T1000 (cell line): ENCODE data around the gene KLF17.

ENCODE experiments used
- DNase-seq: peaks from one replicate; lab custom pipeline; 2025; ENCODE audit warnings: mixed read lengths; lab: John Stamatoyannopoulos, UW

Gene KLF17, protein sequence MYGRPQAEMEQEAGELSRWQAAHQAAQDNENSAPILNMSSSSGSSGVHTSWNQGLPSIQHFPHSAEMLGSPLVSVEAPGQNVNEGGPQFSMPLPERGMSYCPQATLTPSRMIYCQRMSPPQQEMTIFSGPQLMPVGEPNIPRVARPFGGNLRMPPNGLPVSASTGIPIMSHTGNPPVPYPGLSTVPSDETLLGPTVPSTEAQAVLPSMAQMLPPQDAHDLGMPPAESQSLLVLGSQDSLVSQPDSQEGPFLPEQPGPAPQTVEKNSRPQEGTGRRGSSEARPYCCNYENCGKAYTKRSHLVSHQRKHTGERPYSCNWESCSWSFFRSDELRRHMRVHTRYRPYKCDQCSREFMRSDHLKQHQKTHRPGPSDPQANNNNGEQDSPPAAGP

GRCh38 chr1:44118682-44119081 lies at the start of gene KLF17:
KLF17 (plus strand) TSS chr1:44118821; CDS start chr1:44118908, 87 bp downstream.
- no peak for DNase-seq

DNA sequence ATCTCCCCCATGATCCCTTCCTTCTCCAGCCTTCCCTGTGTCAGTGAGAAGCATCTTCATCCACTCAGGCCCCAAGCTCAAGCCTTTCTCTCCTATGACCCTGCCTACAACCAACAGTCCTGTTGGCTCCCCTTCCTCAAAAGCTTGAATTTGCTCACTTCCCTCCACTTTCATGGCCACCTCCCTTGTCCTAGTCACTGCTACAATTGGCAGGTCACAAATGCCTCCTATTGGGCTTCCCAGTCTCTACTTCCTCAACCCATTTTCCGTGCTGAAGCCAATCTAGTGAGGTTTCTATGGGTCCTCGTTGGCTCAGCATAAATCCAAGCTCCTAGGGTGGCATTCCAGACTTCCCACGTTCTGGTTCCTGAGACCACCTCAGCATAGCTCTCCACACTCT lies 47.2 kb upstream of the KLF17 start:
- no peak for DNase-seq

DNA sequence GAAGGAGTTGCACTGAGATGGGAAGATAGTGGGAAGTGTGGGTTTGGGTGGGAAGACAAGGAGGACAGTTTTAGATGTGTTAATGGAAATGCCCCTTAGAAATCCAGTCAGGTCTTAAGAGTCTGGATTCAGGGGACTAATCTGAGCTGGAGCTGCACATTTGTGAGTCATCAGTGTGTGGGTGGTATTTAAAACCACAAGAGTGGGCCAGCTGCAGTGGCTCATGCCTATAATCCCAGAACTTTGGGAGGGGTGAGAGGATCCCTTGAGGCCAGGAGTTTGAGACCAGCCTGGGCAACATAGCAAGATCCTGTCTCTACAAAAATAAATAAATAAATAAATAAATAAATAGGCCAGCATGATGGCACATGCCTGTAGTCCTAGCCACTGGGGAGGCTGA lies 46.4 kb upstream of the KLF17 start:
- peak; percentile 4 for DNase-seq

GRCh38 chr1:44072821-44073220 lies 45.8 kb upstream of the KLF17 start:
- no peak for DNase-seq

DNA sequence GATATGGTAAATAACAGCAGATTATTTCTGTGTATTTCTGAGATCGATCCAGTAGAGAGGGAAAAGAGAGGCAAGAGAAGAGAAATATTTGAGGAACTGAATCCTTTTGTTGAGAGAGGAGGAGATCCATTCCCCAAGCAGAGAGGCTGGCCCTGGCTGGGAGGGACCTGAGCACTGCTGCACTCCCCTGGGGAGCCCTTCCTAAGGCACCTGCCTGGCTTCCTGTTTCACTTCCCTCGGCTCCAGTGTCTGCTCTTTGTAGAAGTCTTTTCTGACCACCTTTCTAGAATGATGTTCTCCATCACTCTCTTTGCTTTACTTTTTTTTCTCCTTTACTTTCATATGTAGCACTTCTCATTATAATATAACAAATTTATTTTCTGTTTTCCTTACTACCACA lies 45.1 kb upstream of the KLF17 start:
- no peak for DNase-seq

GRCh38 chr1:44074415-44074814 lies 44.2 kb upstream of the KLF17 start:
- DNase-seq: no peak

DNA sequence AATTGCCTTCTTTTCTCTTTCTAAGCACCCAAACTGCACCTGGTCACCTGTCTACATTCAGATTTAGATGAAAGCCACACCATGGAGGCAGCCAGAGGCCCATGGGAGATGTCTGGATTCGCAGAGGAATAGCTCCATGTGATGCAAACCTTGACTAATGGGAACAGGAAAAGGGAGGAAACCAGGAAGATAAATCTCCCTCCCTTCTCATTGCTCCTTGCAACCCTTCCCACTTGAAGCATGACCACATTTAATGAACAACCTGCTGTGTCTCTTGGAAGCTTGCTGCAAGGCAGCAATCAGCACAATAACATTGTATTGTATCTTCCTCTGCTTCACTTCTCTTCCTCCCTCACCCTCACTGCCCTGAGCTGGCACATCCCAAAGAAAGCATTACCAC lies 42.6 kb upstream of the KLF17 start:
- DNase-seq: no peak

DNA sequence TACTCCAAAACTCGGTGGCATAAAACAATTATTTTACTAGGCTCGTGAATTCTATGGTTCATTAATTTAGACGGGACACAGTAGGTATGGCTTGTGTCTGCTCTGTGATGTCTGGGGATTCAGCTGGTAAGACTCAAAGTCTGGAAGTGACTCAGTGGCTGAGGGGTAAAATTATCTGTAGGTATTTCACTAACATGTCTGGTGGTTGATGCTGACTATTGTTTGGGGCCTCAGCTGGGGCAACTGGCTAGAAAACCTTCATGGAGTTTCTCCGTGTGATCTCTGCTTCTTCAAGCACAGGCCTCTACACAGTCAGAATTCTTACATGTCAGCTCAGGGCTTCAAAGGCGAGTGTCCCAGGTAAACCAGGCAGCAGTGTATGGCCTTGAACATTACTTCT lies 41.2 kb upstream of the KLF17 start:
- no peak for DNase-seq

DNA sequence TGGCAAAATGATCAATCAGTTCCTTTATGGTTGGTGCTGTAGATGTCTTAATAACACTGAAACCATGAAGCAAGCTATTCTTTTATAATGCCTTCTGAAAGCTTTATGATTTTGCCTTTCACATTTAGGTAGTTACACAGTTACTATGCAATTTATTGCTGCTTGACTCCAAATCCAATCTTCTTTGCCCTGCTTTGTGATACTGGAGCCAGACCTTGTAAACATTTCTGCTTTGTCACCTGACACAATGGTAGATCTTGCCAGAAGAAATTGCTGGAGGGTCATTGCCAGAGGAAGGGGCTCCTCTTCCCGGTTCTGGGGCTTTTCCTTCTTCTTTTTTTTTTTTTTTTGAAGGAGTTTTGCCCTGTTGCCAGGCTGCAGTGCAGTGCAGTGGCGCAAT lies 40.5 kb upstream of the KLF17 start:
- no peak for DNase-seq

DNA sequence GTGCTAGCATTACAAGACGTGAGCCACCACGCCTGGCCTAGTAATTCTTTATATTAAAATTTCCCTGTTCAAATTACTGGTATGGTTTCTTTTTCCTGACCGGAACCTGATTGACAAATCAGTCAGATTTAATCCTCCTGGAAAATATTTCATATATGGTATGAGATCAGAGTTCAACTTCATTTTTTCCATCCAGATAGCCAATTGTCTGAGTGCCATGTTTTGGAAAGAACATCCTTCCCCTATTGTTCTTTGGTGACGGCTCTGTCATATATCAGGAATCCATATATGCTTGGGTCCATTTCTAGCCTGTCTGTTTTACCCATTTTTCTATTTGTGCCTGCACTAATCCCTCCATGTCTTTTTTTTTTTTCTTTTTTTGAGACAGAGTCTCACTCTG lies 39.1 kb upstream of the KLF17 start:
- DNase-seq: no peak

GRCh38 chr1:44084998-44085675 lies 33.5 kb upstream of the KLF17 start:
- no peak for DNase-seq

DNA sequence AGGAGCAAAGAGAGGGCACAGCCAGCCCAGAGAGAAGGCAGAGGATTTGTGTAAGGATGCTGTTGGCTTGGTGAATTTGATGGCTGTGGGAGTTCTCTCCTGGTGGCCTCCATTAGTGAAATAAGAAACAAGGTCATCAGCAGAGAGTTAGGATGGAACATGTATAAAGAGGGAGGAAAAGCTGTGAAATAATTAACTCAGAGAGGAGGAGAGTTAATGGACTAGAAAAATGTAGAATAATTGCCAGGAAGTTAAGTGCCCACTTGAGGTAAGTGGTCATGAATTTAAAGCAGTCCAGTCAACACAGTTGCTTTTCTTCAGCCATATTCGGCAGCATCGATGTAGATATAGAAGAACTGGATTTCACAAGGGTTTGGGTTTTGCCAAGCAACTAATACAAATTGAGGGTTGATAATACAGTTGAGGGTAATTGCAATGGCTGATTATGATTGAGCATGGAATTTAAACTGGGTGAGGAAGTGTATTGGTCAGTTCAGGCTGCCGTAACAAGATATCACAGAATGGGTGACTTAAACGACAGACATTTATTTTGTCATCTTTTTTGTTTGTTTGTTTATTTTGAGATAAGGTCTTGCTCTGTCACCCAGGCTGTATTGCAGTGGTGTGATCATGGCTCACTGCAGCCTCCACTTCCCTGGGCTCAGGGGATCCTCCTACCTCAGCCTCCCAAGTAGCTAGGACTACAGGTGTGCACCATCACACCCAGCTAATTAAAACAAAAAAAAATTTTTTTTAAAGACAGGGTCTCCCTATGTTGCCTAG lies 31.7 kb upstream of the KLF17 start:
- no peak for DNase-seq

GRCh38 chr1:44089371-44090048 lies 29.1 kb upstream of the KLF17 start:
- DNase-seq: peak; percentile 3

GRCh38 chr1:44090429-44091252 lies 28.0 kb upstream of the KLF17 start:
- no peak for DNase-seq

DNA sequence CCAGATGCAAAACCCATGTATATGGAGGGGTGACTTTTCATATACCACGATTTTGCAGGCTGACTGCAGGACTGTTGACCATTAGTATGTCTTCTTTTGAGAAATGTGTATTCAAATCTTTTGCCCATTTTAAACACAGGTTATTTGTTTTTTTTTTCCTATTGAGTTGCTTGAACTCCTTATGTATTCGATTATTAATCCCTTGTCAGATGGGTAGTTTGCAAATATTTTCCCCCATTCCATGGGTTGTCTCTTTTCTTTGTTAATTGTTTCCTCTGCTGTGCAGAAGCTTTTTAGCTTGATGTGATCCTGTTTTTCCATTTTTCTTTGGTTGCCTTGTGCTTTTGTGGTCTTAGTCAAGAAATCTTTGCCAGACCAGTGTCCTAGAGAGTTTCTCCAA lies 24.6 kb upstream of the KLF17 start:
- DNase-seq: no peak

DNA sequence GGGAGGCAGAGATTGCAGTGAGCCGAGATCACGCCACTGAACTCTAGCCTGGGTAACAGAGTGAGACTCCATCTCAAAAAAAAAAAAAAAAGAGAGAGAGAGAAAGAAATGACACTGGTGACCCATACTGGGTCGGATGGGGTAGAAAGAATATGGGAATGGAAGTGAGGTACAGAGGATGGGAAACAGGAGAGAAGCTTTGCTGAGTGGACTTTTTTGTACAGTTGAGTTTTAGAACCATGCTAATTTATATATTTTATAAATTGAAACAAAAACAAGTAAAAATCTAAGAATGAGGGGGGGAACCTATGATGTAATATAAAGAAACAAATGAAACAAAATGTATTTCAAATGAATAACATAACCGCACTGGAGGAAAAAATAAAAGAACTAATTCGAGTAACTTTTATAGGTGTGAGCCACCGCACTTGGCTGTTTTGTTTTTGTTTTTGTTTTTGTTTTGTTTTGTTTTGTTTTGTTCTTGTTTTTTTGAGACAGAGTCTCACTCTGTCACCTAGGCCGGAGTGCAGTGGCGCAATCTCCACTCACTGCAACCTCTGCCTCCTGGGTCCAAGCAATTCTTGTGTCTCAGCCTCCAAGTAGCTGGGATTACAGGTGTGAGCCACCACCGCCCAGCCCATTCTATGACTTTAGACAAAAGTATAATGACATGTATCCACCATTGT lies 18.3 kb upstream of the KLF17 start:
- DNase-seq: no peak

DNA sequence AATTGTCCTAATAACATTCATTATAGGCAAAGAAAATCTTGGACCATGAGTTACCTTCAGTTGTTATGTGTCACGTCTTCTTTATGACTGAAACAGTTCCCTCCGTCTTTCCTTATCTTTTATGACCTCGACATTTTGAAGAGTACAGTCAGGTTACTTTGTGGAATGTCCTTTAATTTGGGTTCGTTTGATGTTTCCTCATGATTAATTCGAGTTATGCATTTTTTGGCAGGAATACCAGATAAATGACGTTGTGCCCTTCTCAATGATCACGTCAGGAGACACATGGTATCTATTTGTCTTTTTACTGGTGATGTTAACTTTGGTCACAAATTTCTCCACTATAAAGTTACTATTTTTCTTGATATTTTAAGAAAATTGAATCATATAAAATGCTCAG lies 17.3 kb upstream of the KLF17 start:
- no peak for DNase-seq

DNA sequence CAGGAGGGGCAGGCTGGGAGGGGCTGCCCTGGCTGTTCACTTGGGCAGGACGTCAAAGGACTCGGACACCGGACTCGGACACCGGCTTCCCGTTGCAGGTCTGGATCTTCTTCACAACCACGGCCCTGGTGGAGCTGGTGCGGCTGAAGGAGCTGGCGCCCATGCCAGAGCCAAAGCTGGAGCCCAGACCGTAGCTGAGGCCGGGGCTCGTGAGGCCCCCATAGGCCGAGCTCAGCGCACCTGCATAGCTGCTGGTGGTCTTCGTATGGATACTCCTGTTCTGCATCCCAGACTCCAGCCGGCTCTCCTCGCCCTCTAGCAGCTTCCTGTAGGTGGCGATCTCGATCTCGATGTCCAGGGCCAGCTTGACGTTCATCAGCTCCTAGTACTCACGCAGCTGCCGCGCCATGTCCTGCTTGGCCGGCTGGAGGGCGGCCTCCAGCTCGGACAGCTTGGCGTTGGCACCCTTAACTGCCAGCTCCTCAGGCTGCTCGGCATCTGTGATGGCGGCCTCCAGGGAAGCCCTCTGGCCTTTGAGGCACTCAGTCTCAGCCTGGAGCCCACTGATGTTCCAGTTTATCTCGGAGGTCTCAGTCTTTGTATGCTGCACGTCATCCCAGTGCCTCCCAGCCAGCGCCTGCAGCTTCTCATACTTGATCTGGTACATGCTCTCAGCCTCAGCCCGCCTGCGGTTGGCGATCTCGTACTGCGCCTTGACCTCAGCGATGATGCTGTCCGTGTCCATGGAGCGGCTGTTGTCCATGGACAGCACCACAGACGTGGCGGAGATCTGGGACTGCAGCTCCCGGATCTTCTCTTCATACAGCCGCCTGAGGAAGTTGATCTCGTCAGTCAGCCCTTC lies 15.1 kb upstream of the KLF17 start:
- DNase-seq: no peak

GRCh38 chr1:44105810-44106209 lies 12.8 kb upstream of the KLF17 start:
- no peak for DNase-seq

GRCh38 chr1:44108241-44108640 lies 10.4 kb upstream of the KLF17 start:
- DNase-seq: no peak
